Suprapubic skin (tissue), 3 donors: ENCODE measurements around the gene MANBA.

ENCODE experiments used
- EP300 ChIP-seq: sonication (generic); formaldehyde crosslinking; IDR thresholded peaks from one replicate; pipeline ENCODE4 v1.6.1; 2017; ENCODE audit warnings: antibody characterized with exemption
- POLR2A ChIP-seq, 2 donors: fragments of 450-650 bp; IDR thresholded peaks; one replicate each; pipeline ENCODE4 v1.6.1; 2017; ENCODE audit warnings: antibody characterized with exemption in 2 of 2, mild to moderate bottlenecking in 2 of 2, moderate library complexity in 2 of 2
- TF ChIP-seq, protein P1 (sequence below), 2 donors: fragments of 200-600 bp in 1 of 2; fragments of 450-650 bp in 1 of 2; sonication (generic) in 1 of 2; IDR thresholded peaks; one replicate each; pipeline ENCODE4 v1.5.1; 2016 to 2019; ENCODE audit warnings: antibody characterized with exemption in 2 of 2, mild to moderate bottlenecking in 1 of 2, moderate library complexity in 1 of 2

DNA sequence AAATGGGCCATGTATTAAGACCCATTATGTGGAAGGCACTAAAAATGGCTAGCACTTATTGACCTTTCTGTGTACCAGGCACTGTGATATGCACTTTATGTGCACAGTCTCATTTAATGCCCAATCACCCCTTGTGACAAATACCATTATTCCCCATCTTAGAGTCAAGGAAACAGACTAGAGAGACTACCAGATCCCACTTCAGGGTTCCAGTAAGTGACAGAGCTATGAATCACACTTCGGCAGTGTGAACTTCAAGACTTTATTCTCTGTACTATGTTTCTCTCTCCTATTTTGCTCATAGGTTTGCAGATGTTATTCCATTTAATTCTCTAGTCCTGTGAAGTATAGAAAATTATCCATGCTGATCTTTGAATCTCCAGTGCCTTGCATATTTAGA is 152.6 kb downstream of the MANBA start:
- TF ChIP-seq, protein P1, sequence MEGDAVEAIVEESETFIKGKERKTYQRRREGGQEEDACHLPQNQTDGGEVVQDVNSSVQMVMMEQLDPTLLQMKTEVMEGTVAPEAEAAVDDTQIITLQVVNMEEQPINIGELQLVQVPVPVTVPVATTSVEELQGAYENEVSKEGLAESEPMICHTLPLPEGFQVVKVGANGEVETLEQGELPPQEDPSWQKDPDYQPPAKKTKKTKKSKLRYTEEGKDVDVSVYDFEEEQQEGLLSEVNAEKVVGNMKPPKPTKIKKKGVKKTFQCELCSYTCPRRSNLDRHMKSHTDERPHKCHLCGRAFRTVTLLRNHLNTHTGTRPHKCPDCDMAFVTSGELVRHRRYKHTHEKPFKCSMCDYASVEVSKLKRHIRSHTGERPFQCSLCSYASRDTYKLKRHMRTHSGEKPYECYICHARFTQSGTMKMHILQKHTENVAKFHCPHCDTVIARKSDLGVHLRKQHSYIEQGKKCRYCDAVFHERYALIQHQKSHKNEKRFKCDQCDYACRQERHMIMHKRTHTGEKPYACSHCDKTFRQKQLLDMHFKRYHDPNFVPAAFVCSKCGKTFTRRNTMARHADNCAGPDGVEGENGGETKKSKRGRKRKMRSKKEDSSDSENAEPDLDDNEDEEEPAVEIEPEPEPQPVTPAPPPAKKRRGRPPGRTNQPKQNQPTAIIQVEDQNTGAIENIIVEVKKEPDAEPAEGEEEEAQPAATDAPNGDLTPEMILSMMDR (IDR thresholded peaks at IDR 0.05), result no peak
- no peak for TF ChIP-seq POLR2A (IDR thresholded peaks at IDR 0.05)
- TF ChIP-seq EP300, result no peak
